PC-9 (cell line): ENCODE data around the gene KATNIP. TPM values are rescaled to one million over a fixed set of nuclear protein-coding genes. Genes with fewer than 3 reads are reported as not detected.

Source experiments
- BruUV-seq: library from RNA; stranded (reverse); fragments of 400-500 nt; replicated peaks from 2 replicates; lab custom pipeline; 2021; lab: Mats Ljungman, UMichigan
- CTCF ChIA-PET: fragments of 300-600 bp; sonication (Branson Sonifier 250); formaldehyde crosslinking; loops from one replicate; lab custom pipeline; 2022; ENCODE audit warnings: antibody characterized with exemption; lab: Charles Lee
- POLR2A ChIA-PET: fragments of 300-600 bp; sonication (Branson Sonifier 250); formaldehyde crosslinking; loops from one replicate; lab custom pipeline; 2022; ENCODE audit warnings: antibody characterized with exemption; ENCODE audit not compliant: unreplicated experiment; lab: Charles Lee
- DNase-seq, 2 experiments: peaks; one replicate each; pipeline versions ENCODE4 v3.0.0 to v3.0.0-alpha.2; 2015 to 2022; ENCODE audit warnings: mixed read lengths in 1 of 2
- H2AFZ ChIP-seq: fragments of 200-600 bp; sonication (generic); 2 replicates; pipeline ENCODE4 v1.8.1; 2017; ENCODE audit warnings: antibody characterized with exemption
- H3F3A ChIP-seq: fragments of 200-600 bp; sonication (generic); 2 replicates; pipeline ENCODE4 v1.8.1; 2017; ENCODE audit warnings: antibody characterized with exemption, mild to moderate bottlenecking, low read depth; ENCODE audit not compliant: insufficient read depth
- H3K27ac ChIP-seq: fragments of 200-600 bp; sonication (generic); 2 replicates; pipeline ENCODE4 v1.6.1; 2016; ENCODE audit warnings: mixed run types
- H3K27me3 ChIP-seq: fragments of 200-600 bp; sonication (generic); 2 replicates; pipeline ENCODE4 v1.6.1; 2016; ENCODE audit warnings: low read depth, mixed run types; ENCODE audit not compliant: insufficient read depth
- H3K36me3 ChIP-seq: fragments of 200-600 bp; sonication (generic); 2 replicates; pipeline ENCODE4 v1.6.1; 2016; ENCODE audit warnings: low read depth, mixed run types
- H3K4me1 ChIP-seq: fragments of 200-600 bp; sonication (generic); replicated peaks from 2 replicates; pipeline ENCODE4 v1.6.1; 2016; ENCODE audit warnings: mixed run types; ENCODE audit not compliant: insufficient read depth
- H3K4me2 ChIP-seq: fragments of 200-600 bp; sonication (generic); 2 replicates; pipeline ENCODE4 v1.6.1; 2017; ENCODE audit warnings: mixed run types
- H3K4me3 ChIP-seq: fragments of 200-600 bp; sonication (generic); 2 replicates; pipeline ENCODE4 v1.6.1; 2016; ENCODE audit warnings: mixed run types
- H3K79me2 ChIP-seq: fragments of 200-600 bp; sonication (generic); 2 replicates; pipeline ENCODE4 v1.6.1; 2017; ENCODE audit warnings: low read depth, mixed run types
- H3K9me2 ChIP-seq: fragments of 200-600 bp; sonication (generic); 2 replicates; pipeline ENCODE4 v1.8.1; 2017; ENCODE audit warnings: mild to moderate bottlenecking; ENCODE audit not compliant: insufficient read depth
- H3K9me3 ChIP-seq: fragments of 200-600 bp; sonication (generic); 2 replicates; pipeline ENCODE4 v1.8.1; 2016; ENCODE audit warnings: low read depth; ENCODE audit not compliant: insufficient read depth
- H4K20me1 ChIP-seq: fragments of 200-600 bp; sonication (generic); 2 replicates; pipeline ENCODE4 v1.8.1; 2017; ENCODE audit not compliant: insufficient read depth
- CTCF ChIP-seq: fragments of 200-600 bp; sonication (generic); conservative IDR thresholded peaks from 2 replicates; pipeline ENCODE4 v1.6.1; 2017; ENCODE audit warnings: mixed run types, antibody characterized with exemption, mild to moderate bottlenecking, moderate library complexity
- EZH2 ChIP-seq: fragments of 200-600 bp; sonication (generic); IDR thresholded peaks from 2 replicates; pipeline ENCODE4 v1.8.0; 2017; ENCODE audit warnings: antibody characterized with exemption, low read depth
- intact Hi-C: fragments of 100-400 bp; cut with micrococcal nuclease; formaldehyde crosslinking; loops from one replicate; pipeline ENCODE4 v1.10.0; 2022; ENCODE audit not compliant: unreplicated experiment
- total RNA-seq: library from RNA; stranded (reverse); gene quantifications from 2 replicates; pipeline ENCODE4 v1.2.3, GENCODE V29; 2021

KATNIP gene
- total RNA-seq, 1 experiment from 2014 or later, result 64.8 TPM

- no peaks in the 10 kb centered on the region for H3K9me2 ChIP-seq
- no TSS peak for BruUV-seq
- H3K36me3 ChIP-seq, result 0 out of 2 replicates have a peak, but pooled peaks cover 8% of the 10 kb centered on the region
- TF ChIP-seq CTCF (no peak), EZH2 (no peak)
- POLR2A ChIA-PET, result no interaction called here
- peaks cover 20% of the 10 kb centered on the region for H4K20me1 ChIP-seq
- H3K79me2 ChIP-seq, result peaks cover 11% of the 10 kb centered on the region
- H2AFZ ChIP-seq, result no peak overlapping the region
- H3K27me3 ChIP-seq, result no peaks in the 10 kb centered on the region
- H3K4me1 ChIP-seq, result no peaks in the 10 kb centered on the region
- no peak overlapping the region for H3K4me2 ChIP-seq
- intact Hi-C loops, result no loop called here
- H3K4me3 ChIP-seq, result no peak overlapping the region
- H3K27ac ChIP-seq, result no peak overlapping the region
- DNase-seq, result no peak
- no peaks in the 10 kb centered on the region for H3K9me3 ChIP-seq
- H3F3A ChIP-seq, result no peaks in the 10 kb centered on the region
- CTCF ChIA-PET, result no interaction called here
These were observed 11.3 kb downstream of the KATNIP start for GRCh38 chr16:27561216-27561615.

- no peak for DNase-seq
- Histone ChIP-seq H3K27me3 (no peaks in the 10 kb centered on the region), H3K36me3 (peaks cover 7% of the 10 kb centered on the region; the same call in 1 of the 2 replicates), H4K20me1 (peaks cover 11% of the 10 kb centered on the region; the same call in 1 of the 2 replicates), H3K79me2 (peaks cover 8% of the 10 kb centered on the region), H3F3A (peaks cover 5% of the 10 kb centered on the region; the same call in 1 of the 2 replicates), H3K4me3 (no peak overlapping the region), H2AFZ (no peak overlapping the region), H3K9me3 (no peaks in the 10 kb centered on the region), H3K4me1 (peaks cover 10% of the 10 kb centered on the region; the same call in 1 of the 2 replicates), H3K4me2 (no peak overlapping the region), H3K9me2 (no peaks in the 10 kb centered on the region), H3K27ac (no peak overlapping the region)
- ChIA-PET CTCF (no interaction called here), POLR2A (no interaction called here)
- no TSS peak for BruUV-seq
- intact Hi-C loops, result no loop called here
- TF ChIP-seq CTCF, result no peak
These were observed 14.3 kb downstream of the KATNIP start for GRCh38 chr16:27564224-27564623.

GRCh38 chr16:27566417-27566816 is 16.5 kb downstream of the KATNIP start:
- ChIA-PET CTCF (no interaction called here), POLR2A (no interaction called here)

More at GRCh38 chr16:27566417-27566816, 16.5 kb downstream of the KATNIP start:
- no peak overlapping the region for H2AFZ ChIP-seq
- H3K27me3 ChIP-seq, result no peaks in the 10 kb centered on the region
- no peaks in the 10 kb centered on the region for H3K9me3 ChIP-seq
- no peak overlapping the region for H3K4me3 ChIP-seq
- TF ChIP-seq EZH2 (no peak), CTCF (no peak)
- no peak overlapping the region for H3K4me2 ChIP-seq
- H3F3A ChIP-seq, result peaks cover 5% of the 10 kb centered on the region; the same call in 1 of the 2 replicates
- no peaks in the 10 kb centered on the region for H3K9me2 ChIP-seq
- H3K27ac ChIP-seq, result no peak overlapping the region
- BruUV-seq, result no TSS peak
- peaks cover 11% of the 10 kb centered on the region for H3K79me2 ChIP-seq
- intact Hi-C loops, result no loop called here
- H4K20me1 ChIP-seq, result peaks cover 11% of the 10 kb centered on the region; the same call in 1 of the 2 replicates
- H3K36me3 ChIP-seq, result peaks cover 14% of the 10 kb centered on the region; the same call in 1 of the 2 replicates
- DNase-seq, result no peak
- peaks cover 10% of the 10 kb centered on the region; the same call in 1 of the 2 replicates for H3K4me1 ChIP-seq
